GDM1 (cell line): ENCODE data around the gene LPAR1.

Experiments used
- DNase-seq: peaks from one replicate; lab custom pipeline; 2025; lab: John Stamatoyannopoulos, UW

LPAR1 gene

GRCh38 chr9:110999379-110999778, 38.9 kb downstream of the LPAR1 start:
- DNase-seq, result no peak

GRCh38 chr9:110997847-110998246, 40.4 kb downstream of the LPAR1 start:
- no peak for DNase-seq

- no peak for DNase-seq
These were observed 41.6 kb downstream of the LPAR1 start for GRCh38 chr9:110996436-110997220.

- DNase-seq, result no peak
These were observed 42.6 kb downstream of the LPAR1 start for GRCh38 chr9:110995420-110996340.

GRCh38 chr9:110994771-110995241, 43.5 kb downstream of the LPAR1 start:
- peak; percentile 43 for DNase-seq

GRCh38 chr9:110990481-110990880, 47.8 kb downstream of the LPAR1 start:
- DNase-seq, result no peak

- no peak for DNase-seq
These were observed 51.7 kb downstream of the LPAR1 start for GRCh38 chr9:110986529-110986928.

GRCh38 chr9:110984890-110985437, 53.3 kb downstream of the LPAR1 start:
- no peak for DNase-seq

- peak; percentile 16 for DNase-seq
These were observed 58.0 kb downstream of the LPAR1 start for GRCh38 chr9:110980261-110980660.

- DNase-seq, result no peak
These were observed 58.6 kb downstream of the LPAR1 start for GRCh38 chr9:110979636-110980035.

GRCh38 chr9:110978516-110978915, 59.8 kb downstream of the LPAR1 start:
- no peak for DNase-seq

- DNase-seq, result no peak
These were observed 61.0 kb downstream of the LPAR1 start for GRCh38 chr9:110977259-110977709.

GRCh38 chr9:110975969-110976368, 62.3 kb downstream of the LPAR1 start:
- no peak for DNase-seq

GRCh38 chr9:110975278-110975677, 63.0 kb downstream of the LPAR1 start:
- DNase-seq, result no peak

- no peak for DNase-seq
These were observed 66.6 kb downstream of the LPAR1 start for GRCh38 chr9:110971705-110972104.

- no peak for DNase-seq
These were observed 67.0 kb downstream of the LPAR1 start for GRCh38 chr9:110971234-110971633.

GRCh38 chr9:110969971-110970386, 68.3 kb downstream of the LPAR1 start:
- no peak for DNase-seq

GRCh38 chr9:110968096-110968495, 70.2 kb downstream of the LPAR1 start:
- DNase-seq, result no peak

GRCh38 chr9:110967196-110967595, 71.1 kb downstream of the LPAR1 start:
- DNase-seq, result no peak

- no peak for DNase-seq
These were observed 78.0 kb downstream of the LPAR1 start for GRCh38 chr9:110960288-110960687.

- no peak for DNase-seq
These were observed 79.4 kb downstream of the LPAR1 start for GRCh38 chr9:110958847-110959246.

- peak; percentile 26 for DNase-seq
These were observed 83.4 kb downstream of the LPAR1 start for GRCh38 chr9:110954822-110955291.
